Stimulated activated CD4-positive, alpha-beta T cell treated with anti-CD3 and anti-CD28 coated beads, Interleukin-2, amount 100 ng/mL, for 4 hours (primary cell): ENCODE results near the gene LILRB3.
"Not testable (repeated sequence)": the region's sequence is repeated elsewhere in the genome, so short reads cannot be mapped to it uniquely, and the experiment has no call there.

Experiments used
- DNase-seq: peaks from one replicate; pipeline ENCODE4 v3.0.0-alpha.2; 2020; ENCODE audit warnings: low read depth

The LILRB3 gene

DNA sequence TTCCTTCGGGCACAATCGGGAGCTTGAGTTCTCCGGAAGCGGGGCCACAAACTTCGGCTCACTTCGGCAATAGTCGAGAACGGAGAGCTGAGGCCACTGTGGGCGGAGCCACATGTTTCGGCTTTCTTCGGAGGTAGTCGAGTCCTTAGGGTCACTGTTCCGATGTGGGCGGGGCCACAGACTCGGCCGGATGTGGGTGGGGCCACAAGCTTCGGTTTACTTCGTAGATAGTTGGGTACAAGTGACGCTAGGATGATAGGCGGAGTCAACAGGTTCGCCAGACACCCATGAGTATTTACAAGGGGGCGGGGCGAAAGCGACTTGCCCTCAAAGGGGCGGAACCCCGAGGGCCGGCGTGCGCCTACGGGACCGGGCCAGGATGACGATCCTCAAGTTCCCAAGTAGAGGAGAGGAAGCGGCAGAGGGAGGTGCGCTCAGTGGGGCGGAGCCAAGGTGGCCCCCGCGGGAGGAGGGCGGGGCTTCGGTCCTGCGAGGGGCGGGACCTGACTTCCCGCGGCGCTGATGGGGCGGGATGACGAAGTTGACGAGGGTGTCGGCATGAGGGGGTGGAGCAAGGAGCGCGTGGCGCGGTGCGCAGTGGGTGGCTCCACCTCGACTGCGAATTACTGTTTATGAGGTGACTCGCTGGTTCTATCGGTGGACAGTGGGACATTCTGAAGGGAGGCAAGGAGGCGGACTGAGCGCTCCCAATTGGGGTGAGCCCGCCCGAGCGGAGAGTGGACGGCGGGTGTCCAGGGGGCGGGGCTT is 32.9 kb downstream of the LILRB3 start:
- peak; percentile 100 for DNase-seq

- no peak for DNase-seq
These were observed 33.6 kb downstream of the LILRB3 start, which contains the start of gene MBOAT7 for GRCh38 chr19:54189145-54189734. TSS of gene MBOAT7 (minus strand) at chr19:54189580. CDS start at chr19:54188508, 1,072 bp downstream.

GRCh38 chr19:54188215-54188871 is 34.5 kb downstream of the LILRB3 start:
- DNase-seq = peak; percentile 66

DNA sequence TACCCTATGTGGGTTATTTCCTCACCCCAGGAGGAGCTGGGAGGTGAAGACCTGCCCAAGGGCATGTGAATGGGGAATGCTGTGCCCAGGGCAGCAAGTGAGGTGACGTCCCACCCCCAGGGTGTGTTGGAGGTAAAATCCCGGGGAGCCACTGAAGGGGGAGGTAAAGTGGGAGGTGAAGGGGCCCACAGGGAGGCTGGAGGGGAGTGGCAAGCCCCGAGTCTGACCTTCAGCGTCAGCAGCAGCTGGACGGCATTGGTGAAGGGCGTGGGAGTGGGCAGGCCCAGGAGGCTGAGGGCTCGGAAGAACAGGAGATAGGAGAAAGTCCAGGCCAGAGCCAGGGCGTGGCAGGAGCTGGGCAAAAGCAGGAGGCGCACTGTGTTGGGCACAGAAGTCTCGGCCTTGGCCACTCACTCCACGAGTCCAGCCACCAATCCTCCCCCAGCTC is 35.8 kb downstream of the LILRB3 start:
- no peak for DNase-seq

GRCh38 chr19:54186351-54186750 is 36.5 kb downstream of the LILRB3 start:
- DNase-seq = no peak

DNA sequence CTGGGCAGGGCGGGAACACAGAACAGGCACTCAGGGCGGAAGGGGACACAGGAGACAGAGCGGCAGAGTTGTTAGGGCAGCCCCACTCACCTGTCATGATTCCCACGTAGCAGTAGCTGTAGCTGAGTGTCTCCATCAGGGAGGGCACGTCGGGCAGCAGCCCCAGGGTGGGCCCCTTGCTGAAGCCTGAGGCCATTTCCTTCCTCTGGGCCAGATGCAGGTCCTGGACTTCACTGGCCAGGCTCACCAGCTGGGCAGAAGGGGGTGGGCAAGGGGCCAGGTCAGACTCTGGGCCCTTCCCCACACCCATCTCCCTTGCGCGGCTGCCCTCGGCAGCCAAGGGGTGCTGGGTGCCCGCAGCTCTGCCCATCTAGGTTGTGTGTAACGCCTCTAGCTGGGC is 39.4 kb downstream of the LILRB3 start:
- no peak for DNase-seq

DNA sequence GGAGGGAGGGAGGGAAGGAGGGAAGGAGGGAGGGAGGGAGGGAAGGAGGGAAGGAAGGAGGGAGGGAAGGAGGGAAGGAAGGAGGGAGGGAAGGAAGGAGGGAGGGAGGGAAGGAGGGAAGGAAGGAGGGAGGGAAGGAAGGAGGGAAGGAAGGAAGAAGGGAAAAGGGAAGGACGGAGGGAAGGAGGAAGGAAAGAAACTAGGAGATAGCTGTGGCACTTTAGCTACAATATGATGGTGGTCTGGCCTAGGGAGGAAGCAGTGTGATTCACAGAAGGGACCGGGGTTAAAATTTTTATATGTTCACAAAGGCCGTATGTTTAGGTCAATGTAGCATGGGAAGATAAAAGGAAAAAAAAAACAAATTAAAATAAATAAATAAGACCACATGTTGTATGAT is 40.9 kb downstream of the LILRB3 start:
- DNase-seq = not testable (repeated sequence)

DNA sequence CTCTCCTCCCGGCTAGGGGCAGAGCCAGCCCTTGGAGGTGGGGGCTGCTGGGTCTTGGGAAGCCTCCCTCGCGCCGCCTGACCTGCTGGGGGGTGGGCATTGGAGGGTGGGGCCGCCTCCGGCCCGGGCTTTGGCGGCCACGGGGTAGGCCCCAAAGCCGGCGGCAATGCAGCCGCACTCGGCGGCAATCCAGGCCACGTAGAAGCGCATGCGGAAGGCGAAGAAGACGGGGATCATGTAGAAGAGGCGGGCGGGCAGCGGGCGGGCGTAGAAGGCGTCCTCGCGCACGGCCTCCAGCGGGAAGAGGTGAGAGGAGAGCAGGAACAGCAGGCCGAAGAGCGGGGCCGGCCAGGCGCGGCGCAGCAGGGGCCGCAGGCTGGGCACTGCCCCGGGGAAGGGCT is 42.1 kb downstream of the LILRB3 start:
- no peak for DNase-seq

GRCh38 chr19:54179921-54180461 is 42.8 kb downstream of the LILRB3 start:
- DNase-seq = no peak

GRCh38 chr19:54179262-54179852 is 43.5 kb downstream of the LILRB3 start:
- DNase-seq = no peak

DNA sequence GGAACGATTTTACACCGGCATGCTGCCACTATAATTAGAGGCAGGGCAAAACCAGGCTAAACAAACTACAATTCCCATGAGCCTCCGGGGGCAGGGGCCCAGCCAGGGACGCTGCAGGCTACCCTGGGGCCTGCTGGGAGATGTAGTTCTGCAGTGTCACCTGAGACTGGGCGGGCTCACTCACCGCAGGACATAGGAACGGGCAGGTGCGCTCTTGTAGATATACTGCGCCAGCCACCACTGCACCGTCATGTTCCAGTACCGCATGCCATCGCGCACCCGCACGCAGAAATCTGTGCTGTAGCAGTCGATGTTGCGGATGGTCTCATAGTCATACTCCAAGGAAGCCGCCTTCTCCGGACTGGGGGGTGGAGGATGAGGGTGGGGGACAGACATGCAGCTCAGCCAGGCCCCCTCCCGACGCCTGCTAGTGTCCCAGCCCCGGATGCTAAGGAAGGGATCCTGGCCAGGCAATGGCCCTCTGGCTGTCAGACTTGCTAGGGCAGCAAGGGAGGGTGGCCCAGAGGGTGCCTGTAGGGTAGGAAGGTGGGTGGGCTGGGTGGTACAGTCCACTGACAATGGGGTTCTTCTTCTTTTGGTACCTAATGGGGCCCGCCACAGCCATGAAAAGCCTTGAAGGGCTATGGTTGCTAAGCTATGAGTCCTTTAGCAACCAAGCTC is 44.1 kb downstream of the LILRB3 start:
- no peak for DNase-seq

GRCh38 chr19:54173951-54174834 is 48.6 kb downstream of the LILRB3 start:
- no peak for DNase-seq

DNA sequence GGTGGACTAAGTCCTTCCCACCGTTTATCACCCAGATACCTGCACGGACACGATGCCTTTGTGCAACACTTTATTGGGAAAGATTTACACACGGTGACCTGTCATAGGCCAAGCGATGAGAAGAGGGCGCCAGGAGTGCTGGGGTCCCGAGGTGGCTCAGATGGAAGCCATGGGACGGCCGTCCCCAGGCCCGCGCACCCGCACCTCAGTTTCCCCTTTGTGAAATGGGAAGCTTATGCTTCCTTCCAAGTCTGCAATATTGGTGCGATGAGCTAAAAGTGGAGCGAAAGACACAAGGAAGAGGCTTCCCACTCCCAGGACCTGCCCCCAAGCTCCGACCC is 49.5 kb downstream of the LILRB3 start:
- DNase-seq = no peak

DNA sequence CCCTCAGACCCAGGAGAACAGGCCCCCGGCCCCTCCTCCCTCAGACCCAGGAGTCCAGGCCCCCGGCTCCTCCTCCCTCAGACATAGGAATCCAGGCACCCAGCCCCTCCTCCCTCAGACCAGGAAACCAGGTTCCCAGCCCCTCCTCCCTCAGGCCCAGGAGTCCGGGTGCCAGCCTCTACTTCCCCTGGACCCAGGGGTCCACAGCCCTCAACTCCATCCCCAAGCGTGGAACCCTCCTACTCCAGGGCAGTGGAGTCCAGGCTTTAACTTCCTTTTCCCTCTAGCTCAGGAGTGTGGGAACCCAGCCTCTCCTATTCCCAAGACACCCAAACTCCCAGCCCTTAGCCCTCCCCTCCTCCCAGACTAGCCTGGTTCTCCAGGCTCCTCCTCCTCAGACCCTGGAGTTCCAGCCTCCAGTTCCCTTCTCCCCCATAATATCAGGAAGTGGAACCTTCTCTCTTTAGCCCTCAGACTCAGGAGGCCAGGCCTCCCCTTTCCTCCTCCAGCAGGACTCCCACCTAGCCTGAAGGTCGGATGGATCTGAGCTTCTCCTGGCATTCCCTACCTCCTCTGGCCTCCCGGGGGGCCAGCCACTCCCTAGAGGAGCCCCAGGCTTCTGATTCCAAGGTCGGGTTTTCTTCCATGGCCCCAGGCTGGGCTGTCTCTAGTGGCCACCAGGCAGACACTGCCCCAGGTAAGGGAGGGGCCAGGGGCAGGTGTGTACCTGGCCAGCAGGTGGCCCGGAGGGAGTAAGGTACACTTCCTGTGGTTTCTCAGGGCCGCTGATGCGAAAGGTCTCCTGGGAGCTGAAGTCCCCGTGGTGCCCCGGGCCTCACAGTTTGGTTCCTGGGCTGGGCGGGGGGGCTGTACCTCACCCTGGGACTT is 50.1 kb downstream of the LILRB3 start, which contains the start of gene TMC4:
TSS of gene TMC4 (minus strand) at position 690 of the 888 bp plus-strand sequence. CDS start at position 647, 43 bp downstream.
- DNase-seq = no peak

- DNase-seq = not testable (repeated sequence)
These were observed 50.9 kb downstream of the LILRB3 start for GRCh38 chr19:54171736-54172431.

GRCh38 chr19:54169149-54169740 is 53.6 kb downstream of the LILRB3 start:
- DNase-seq = no peak

DNA sequence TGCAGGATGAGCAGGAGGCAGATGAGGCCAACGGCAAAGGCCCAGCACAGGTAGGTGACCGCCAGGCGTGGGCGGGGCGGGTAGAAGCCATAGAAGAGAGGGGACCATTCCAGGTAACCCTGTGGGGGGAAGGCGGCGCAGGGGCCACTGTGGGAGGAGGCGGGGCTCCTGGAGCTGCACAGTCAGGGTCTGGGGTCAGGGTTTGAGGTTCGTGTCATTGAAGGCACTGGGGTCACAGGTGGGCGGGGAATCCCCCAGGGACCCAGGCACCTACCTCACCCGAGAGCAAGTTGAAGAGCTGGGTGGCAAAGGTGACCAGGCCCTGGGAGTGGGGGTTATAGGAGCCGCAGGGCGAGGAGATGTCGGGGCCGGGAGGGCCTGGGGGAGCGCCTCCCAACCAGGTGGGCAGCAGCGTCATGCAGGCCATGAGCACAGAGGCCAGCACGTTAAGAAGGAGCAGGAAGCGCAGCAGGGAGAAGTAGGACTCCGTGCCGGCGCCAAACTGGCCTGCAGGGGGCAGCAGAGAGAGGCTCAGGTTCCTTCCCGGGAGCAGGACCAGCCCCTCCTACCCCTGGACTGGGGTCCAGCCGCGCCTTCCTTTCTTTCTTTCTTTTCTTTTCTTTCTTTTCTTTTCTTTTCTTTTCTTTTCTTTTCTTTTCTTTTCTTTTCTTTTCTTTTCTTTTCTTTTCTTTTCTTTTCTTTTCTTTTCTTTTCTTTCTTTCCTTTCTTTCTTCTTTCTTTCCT is 54.5 kb downstream of the LILRB3 start:
- DNase-seq = peak; percentile 81
